PC-3 (cell line): ENCODE results near the gene KLK1. TPM values are rescaled to one million over a fixed set of nuclear protein-coding genes. Genes with fewer than 3 reads are reported as not detected.

Source experiments
- ATAC-seq: fragments of 200-7000 bp; cut with Tn5 transposase; 2 replicates; pipeline ENCODE4 v1.9.1; 2020; ENCODE audit warnings: mild to moderate bottlenecking, moderate library complexity
- BruUV-seq: library from RNA; stranded (reverse); fragments of 400-500 nt; replicated peaks from 2 replicates; lab custom pipeline; 2021; lab: Mats Ljungman, UMichigan
- CTCF ChIA-PET: fragments of 300-600 bp; sonication (Branson Sonifier 250); formaldehyde crosslinking; loops from one replicate; lab custom pipeline; 2022; ENCODE audit warnings: antibody characterized with exemption; lab: Charles Lee
- POLR2A ChIA-PET: fragments of 300-600 bp; sonication (Branson Sonifier 250); formaldehyde crosslinking; loops from one replicate; lab custom pipeline; 2022; ENCODE audit warnings: antibody characterized with exemption; ENCODE audit not compliant: unreplicated experiment; lab: Charles Lee
- DNase-seq: peaks from one replicate; pipeline ENCODE4 v3.0.0-alpha.2; 2015
- H2AFZ ChIP-seq: fragments of 300-600 bp; sonication (generic); 2 replicates; pipeline ENCODE4 v1.6.0; 2016; ENCODE audit warnings: antibody characterized with exemption, low read length
- H3F3A ChIP-seq: fragments of 300-600 bp; sonication (generic); one replicate; pipeline ENCODE4 v1.6.0; 2017; ENCODE audit warnings: antibody characterized with exemption, low read length, control low read depth, mild to moderate bottlenecking; ENCODE audit not compliant: unreplicated experiment
- H3K27ac ChIP-seq: fragments of 300-600 bp; sonication (generic); 2 replicates; pipeline ENCODE4 v1.5.1; 2016; ENCODE audit warnings: mild to moderate bottlenecking, low read length
- H3K27me3 ChIP-seq: fragments of 300-600 bp; sonication (generic); 2 replicates; pipeline ENCODE4 v1.6.1; 2016; ENCODE audit warnings: low read length, mixed read lengths
- H3K36me3 ChIP-seq: fragments of 300-600 bp; sonication (generic); 2 replicates; pipeline ENCODE4 v1.6.1; 2016; ENCODE audit warnings: low read depth, mixed run types, low read length, mixed read lengths
- H3K4me1 ChIP-seq: fragments of 300-600 bp; sonication (generic); 2 replicates; pipeline ENCODE4 v1.5.1; 2016; ENCODE audit warnings: low read length; ENCODE audit not compliant: insufficient read depth
- H3K4me2 ChIP-seq: fragments of 300-600 bp; sonication (generic); 2 replicates; pipeline ENCODE4 v1.6.0; 2016; ENCODE audit warnings: low read length
- H3K4me3 ChIP-seq: fragments of 300-600 bp; sonication (generic); 2 replicates; pipeline ENCODE4 v1.5.1; 2016; ENCODE audit warnings: mild to moderate bottlenecking, low read length, mixed read lengths
- H3K79me2 ChIP-seq: fragments of 300-600 bp; sonication (generic); 2 replicates; pipeline ENCODE4 v1.6.1; 2017; ENCODE audit warnings: low read length, mixed read lengths
- H3K9ac ChIP-seq: fragments of 300-600 bp; sonication (generic); 2 replicates; pipeline ENCODE4 v1.6.0; 2016; ENCODE audit warnings: mild to moderate bottlenecking, low read length
- H3K9me2 ChIP-seq: fragments of 300-600 bp; sonication (generic); replicated peaks from 2 replicates; pipeline ENCODE4 v1.6.1; 2016; ENCODE audit warnings: mixed run types, low read length, mixed read lengths
- H3K9me3 ChIP-seq: fragments of 300-600 bp; sonication (generic); 2 replicates; pipeline ENCODE4 v1.6.1; 2016; ENCODE audit warnings: low read length, mixed read lengths
- H4K20me1 ChIP-seq: fragments of 300-600 bp; sonication (generic); 2 replicates; pipeline ENCODE4 v1.6.1; 2016; ENCODE audit warnings: low read length, mixed read lengths
- EZH2 ChIP-seq: fragments of 300-600 bp; sonication (generic); IDR thresholded peaks from one replicate; pipeline ENCODE4 v1.6.1; 2017; ENCODE audit warnings: antibody characterized with exemption, mild to moderate bottlenecking, low read length; ENCODE audit not compliant: unreplicated experiment
- EZH2phosphoT487 ChIP-seq: fragments of 300-600 bp; sonication (generic); IDR thresholded peaks from 2 replicates; pipeline ENCODE4 v1.6.1; 2018; ENCODE audit warnings: mild to moderate bottlenecking, antibody characterized with exemption, low read length, borderline replicate concordance
- intact Hi-C: fragments of 100-400 bp; cut with micrococcal nuclease; formaldehyde crosslinking; loops from 2 replicates; pipeline ENCODE4 v1.9.0; 2023
- total RNA-seq: library from RNA; depleted of rRNA; stranded (reverse); fragments of >200 nt; gene quantifications from 2 replicates; pipeline ENCODE4 v1.2.3, GENCODE V29; 2014
- TF ChIP-seq, protein P1 (sequence below): fragments of 300-600 bp; sonication (generic); conservative IDR thresholded peaks from 2 replicates; pipeline ENCODE4 v1.5.1; 2017; ENCODE audit warnings: antibody characterized with exemption, low read depth, mild to moderate bottlenecking, low read length

Gene KLK1
- total RNA-seq, 1 experiment from 2014 or later: not detected

DNA sequence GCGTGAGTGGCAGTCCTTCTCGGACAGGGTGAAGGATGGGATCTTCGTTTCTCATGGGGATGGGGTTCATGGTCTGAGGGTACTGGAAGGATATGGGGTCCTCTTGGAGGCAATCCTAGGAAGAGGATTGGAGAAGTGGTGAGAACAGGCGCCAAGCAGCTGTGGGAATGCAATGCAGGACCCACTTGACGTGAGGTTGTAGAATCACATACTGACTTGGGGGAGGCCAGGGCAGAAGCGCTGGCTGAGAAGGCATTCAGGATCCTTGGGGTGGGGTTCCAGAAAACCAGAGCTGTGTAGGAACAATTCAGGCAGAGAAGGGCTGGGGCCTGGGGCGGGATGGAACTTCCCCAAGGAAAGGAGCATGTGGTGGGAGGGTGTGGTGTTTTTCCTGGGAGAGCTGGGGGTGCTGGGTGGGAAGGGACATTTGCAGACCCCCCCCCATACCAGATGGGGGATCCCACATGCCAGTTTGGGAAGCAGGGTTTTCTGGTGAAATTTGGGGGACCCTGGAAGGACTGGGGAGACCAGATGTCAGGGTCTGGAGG is 852 bp downstream of the KLK1 start:
- no peak for DNase-seq
- ChIA-PET POLR2A (no interaction called here), CTCF (no interaction called here)
- Histone ChIP-seq H3K9me3 (no peaks in the 10 kb centered on the region), H3K4me1 (no peaks in the 10 kb centered on the region), H3K4me2 (no peak overlapping the region), H3K9me2 (no peaks in the 10 kb centered on the region), H3K27ac (no peak overlapping the region), H2AFZ (no peak overlapping the region), H3F3A (no peaks in the 10 kb centered on the region), H3K4me3 (no peak overlapping the region), H3K79me2 (no peaks in the 10 kb centered on the region), H3K27me3 (peaks cover 81% of the 10 kb centered on the region), H3K9ac (no peak overlapping the region), H4K20me1 (no peaks in the 10 kb centered on the region), H3K36me3 (no peaks in the 10 kb centered on the region)
- intact Hi-C loops: no loop called here
- no peak for TF ChIP-seq EZH2
- no peak for TF ChIP-seq EZH2phosphoT487
- ATAC-seq: no peak
- BruUV-seq: no TSS peak

DNA sequence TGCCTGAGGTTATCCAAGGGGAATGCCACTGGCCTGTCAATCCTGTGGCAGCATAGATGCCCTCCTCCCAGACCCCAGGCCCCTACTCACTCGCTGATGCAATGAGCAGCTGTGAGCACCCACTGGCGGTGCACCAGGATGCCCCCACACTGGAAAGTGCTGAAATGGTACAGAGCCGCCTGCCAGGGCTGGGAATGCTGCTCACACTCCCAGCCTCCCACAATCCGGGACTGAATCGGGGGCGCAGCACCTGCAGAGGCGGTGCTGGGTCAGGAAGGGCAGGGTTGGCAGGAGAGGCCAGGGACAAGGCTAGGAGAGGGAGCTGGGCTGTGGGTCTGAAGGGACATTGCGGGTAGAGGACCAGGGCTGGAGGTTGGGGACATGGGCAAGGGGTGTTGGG is 2.0 kb downstream of the KLK1 start:
- H2AFZ ChIP-seq: no peak overlapping the region
- intact Hi-C loops: no loop called here
- no peaks in the 10 kb centered on the region for H3K4me1 ChIP-seq
- TF ChIP-seq EZH2 (no peak), EZH2phosphoT487 (no peak)
- TF ChIP-seq, protein P1, sequence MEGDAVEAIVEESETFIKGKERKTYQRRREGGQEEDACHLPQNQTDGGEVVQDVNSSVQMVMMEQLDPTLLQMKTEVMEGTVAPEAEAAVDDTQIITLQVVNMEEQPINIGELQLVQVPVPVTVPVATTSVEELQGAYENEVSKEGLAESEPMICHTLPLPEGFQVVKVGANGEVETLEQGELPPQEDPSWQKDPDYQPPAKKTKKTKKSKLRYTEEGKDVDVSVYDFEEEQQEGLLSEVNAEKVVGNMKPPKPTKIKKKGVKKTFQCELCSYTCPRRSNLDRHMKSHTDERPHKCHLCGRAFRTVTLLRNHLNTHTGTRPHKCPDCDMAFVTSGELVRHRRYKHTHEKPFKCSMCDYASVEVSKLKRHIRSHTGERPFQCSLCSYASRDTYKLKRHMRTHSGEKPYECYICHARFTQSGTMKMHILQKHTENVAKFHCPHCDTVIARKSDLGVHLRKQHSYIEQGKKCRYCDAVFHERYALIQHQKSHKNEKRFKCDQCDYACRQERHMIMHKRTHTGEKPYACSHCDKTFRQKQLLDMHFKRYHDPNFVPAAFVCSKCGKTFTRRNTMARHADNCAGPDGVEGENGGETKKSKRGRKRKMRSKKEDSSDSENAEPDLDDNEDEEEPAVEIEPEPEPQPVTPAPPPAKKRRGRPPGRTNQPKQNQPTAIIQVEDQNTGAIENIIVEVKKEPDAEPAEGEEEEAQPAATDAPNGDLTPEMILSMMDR: no peak
- no peaks in the 10 kb centered on the region for H3F3A ChIP-seq
- H3K9me2 ChIP-seq: no peaks in the 10 kb centered on the region
- no peaks in the 10 kb centered on the region for H3K9me3 ChIP-seq
- DNase-seq: no peak
- ChIA-PET POLR2A (no interaction called here), CTCF (no interaction called here)
- no peak overlapping the region for H3K9ac ChIP-seq
- no TSS peak for BruUV-seq
- peaks cover 82% of the 10 kb centered on the region for H3K27me3 ChIP-seq
- H3K4me2 ChIP-seq: no peak overlapping the region
- no peaks in the 10 kb centered on the region for H4K20me1 ChIP-seq
- no peaks in the 10 kb centered on the region for H3K79me2 ChIP-seq
- ATAC-seq: no peak
- H3K36me3 ChIP-seq: no peaks in the 10 kb centered on the region
- no peak overlapping the region for H3K4me3 ChIP-seq
- no peak overlapping the region for H3K27ac ChIP-seq

DNA sequence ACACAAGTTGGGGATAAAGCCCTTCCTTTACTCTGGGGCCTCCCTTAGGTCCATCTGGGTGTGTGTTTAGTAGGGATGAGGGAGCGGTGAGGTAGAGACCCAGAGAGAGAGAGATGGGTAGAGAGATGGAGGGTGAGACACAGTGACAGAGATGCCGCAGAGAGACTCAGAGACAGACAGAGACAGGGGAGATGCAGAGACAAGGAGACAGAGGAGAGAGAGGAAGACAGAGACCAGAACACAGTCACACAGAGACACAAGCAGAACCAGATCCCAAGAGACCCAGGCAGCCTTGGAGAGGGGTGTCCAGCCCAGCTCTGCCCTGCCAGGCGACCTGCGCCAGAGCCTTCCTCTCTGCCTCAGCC is 2.4 kb downstream of the KLK1 start:
- no peaks in the 10 kb centered on the region for H3K9me3 ChIP-seq
- no peak overlapping the region for H2AFZ ChIP-seq
- H3K4me1 ChIP-seq: no peaks in the 10 kb centered on the region
- intact Hi-C loops: no loop called here
- no peak overlapping the region for H3K9ac ChIP-seq
- H4K20me1 ChIP-seq: no peaks in the 10 kb centered on the region
- POLR2A ChIA-PET: no interaction called here
- DNase-seq: no peak
- CTCF ChIA-PET: no interaction called here
- H3K4me3 ChIP-seq: no peak overlapping the region
- no peaks in the 10 kb centered on the region for H3F3A ChIP-seq
- no peaks in the 10 kb centered on the region for H3K79me2 ChIP-seq
- H3K36me3 ChIP-seq: no peaks in the 10 kb centered on the region
- H3K27me3 ChIP-seq: peaks cover 79% of the 10 kb centered on the region
- no peak for ATAC-seq
- H3K9me2 ChIP-seq: no peaks in the 10 kb centered on the region
- no peak overlapping the region for H3K27ac ChIP-seq
- TF ChIP-seq EZH2: no peak
- TF ChIP-seq EZH2phosphoT487: no peak
- TF ChIP-seq, protein P1: no peak
- BruUV-seq: no TSS peak
- H3K4me2 ChIP-seq: no peak overlapping the region
